Fibroblast of lung (primary cell): ENCODE results near the gene TM9SF1. TPM values are rescaled to one million over a fixed set of nuclear protein-coding genes. Genes with fewer than 3 reads are reported as not detected.

Experiments
- DNase-seq, 2 donors: peaks; one replicate each; pipeline versions ENCODE4 v3.0.0 to v3.0.0-alpha.2; 2010; ENCODE audit warnings: low read depth in 2 of 2
- H2AFZ ChIP-seq: 2 replicates; pipeline ENCODE4 v1.5.1; 2012; ENCODE audit warnings: low read length, control low read depth, inconsistent platforms
- H3K27ac ChIP-seq: 2 replicates; pipeline ENCODE4 v1.5.1; 2011; ENCODE audit warnings: low read length, control low read depth; ENCODE audit not compliant: insufficient read depth
- H3K27me3 ChIP-seq: 2 replicates; pipeline ENCODE4 v1.5.1; 2011; ENCODE audit warnings: mild to moderate bottlenecking, low read length; ENCODE audit not compliant: control insufficient read depth, insufficient read depth
- H3K36me3 ChIP-seq: 2 replicates; pipeline ENCODE4 v1.5.1; 2011; ENCODE audit warnings: low read length; ENCODE audit not compliant: control insufficient read depth, insufficient read depth
- H3K4me1 ChIP-seq: 2 replicates; pipeline ENCODE4 v1.5.1; 2011; ENCODE audit warnings: low read length; ENCODE audit not compliant: control insufficient read depth, insufficient read depth; ENCODE audit errors: extremely low read depth
- H3K4me2 ChIP-seq: 2 replicates; pipeline ENCODE4 v1.5.1; 2011; ENCODE audit warnings: low read length, control low read depth; ENCODE audit not compliant: insufficient read depth; ENCODE audit errors: extremely low read depth
- H3K4me3 ChIP-seq, 4 experiments: fragments of 200-600 bp in 1 of 4; sonication (generic) in 1 of 4; replicated peaks in 1 of 4; 2 replicates each; pipeline ENCODE4 v1.5.1; 2011 to 2016; ENCODE audit warnings: low read length in 4 of 4, low read depth in 3 of 4, mild to moderate bottlenecking in 3 of 4, control low read depth in 2 of 4, inconsistent platforms in 1 of 4, mixed read lengths in 1 of 4; ENCODE audit not compliant: insufficient read depth in 1 of 4; ENCODE audit errors: control extremely low read depth in 1 of 4
- H3K79me2 ChIP-seq: 2 replicates; pipeline ENCODE4 v1.5.1; 2012; ENCODE audit warnings: mild to moderate bottlenecking, low read length, inconsistent platforms; ENCODE audit not compliant: control insufficient read depth, insufficient read depth
- H3K9ac ChIP-seq: 2 replicates; pipeline ENCODE4 v1.5.1; 2011; ENCODE audit warnings: mild to moderate bottlenecking, low read length, control low read depth; ENCODE audit not compliant: insufficient read depth
- H3K9me3 ChIP-seq: 2 replicates; pipeline ENCODE4 v1.5.1; 2012; ENCODE audit warnings: low read depth, low read length; ENCODE audit not compliant: control insufficient read depth, insufficient read depth
- H4K20me1 ChIP-seq: 2 replicates; pipeline ENCODE4 v1.5.1; 2011; ENCODE audit warnings: low read length; ENCODE audit not compliant: control insufficient read depth, insufficient read depth; ENCODE audit errors: extremely low read depth
- EZH2 ChIP-seq: IDR thresholded peaks from 2 replicates; pipeline ENCODE4 v1.5.1; 2012; ENCODE audit warnings: low read length, control low read depth, mild to moderate bottlenecking; ENCODE audit errors: missing control alignments
- polyA plus RNA-seq, 2 donors: library from polyadenylated mRNA; depleted of rRNA in 1 of 2; stranded (reverse) in 1 of 2; unstranded in 1 of 2; fragments of >200 nt; gene quantifications; 2 replicates each; pipeline ENCODE4 v1.2.1, GENCODE V29; 2011 to 2012; ENCODE audit warnings: missing spikeins in 1 of 2
- total RNA-seq: library from RNA; depleted of rRNA; stranded (reverse); fragments of >200 nt; gene quantifications from 2 replicates; pipeline ENCODE4 v1.2.1, GENCODE V29; 2014
- TF ChIP-seq, protein P1 (sequence below), 2 donors: IDR thresholded peaks in 1 of 2; conservative IDR thresholded peaks in 1 of 2; 1 replicate in 1 of 2; 2 replicates in 1 of 2; pipeline ENCODE4 v1.5.1; 2011 to 2012; ENCODE audit warnings: low read length in 2 of 2, control low read depth in 1 of 2, inconsistent platforms in 1 of 2, low read depth in 1 of 2, mild to moderate bottlenecking in 1 of 2

Gene TM9SF1
- total and polyA plus RNA-seq, 2 donors (not counting 1 experiment from before 2014, with no cell fraction given), result 61.6 to 65.1 TPM

DNA sequence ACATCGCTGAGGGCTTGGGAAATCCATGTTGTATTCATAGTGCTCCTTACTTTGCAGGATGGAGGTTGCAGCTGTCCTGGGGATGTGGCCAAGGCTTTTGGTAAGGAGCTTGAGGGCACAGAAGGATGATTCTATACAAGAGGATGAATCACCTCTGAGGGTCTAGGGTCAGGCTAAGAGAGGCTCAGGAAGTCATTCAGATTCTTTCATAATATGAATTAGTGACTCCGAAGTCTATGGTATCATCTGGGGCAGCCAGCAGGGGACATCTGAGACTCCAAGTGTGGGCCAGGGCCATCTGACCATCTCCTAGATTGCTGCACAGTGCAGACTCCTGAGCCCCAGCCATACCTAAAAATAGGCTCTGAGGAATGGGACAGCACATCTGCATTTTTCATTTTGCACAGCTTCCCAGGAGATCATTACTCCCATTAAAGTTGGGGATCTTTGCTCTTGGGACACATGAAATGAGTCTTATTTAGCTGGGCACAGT, 42.3 kb upstream of the TM9SF1 start:
- no peak overlapping the region for H3K9ac ChIP-seq
- TF ChIP-seq, protein P1, sequence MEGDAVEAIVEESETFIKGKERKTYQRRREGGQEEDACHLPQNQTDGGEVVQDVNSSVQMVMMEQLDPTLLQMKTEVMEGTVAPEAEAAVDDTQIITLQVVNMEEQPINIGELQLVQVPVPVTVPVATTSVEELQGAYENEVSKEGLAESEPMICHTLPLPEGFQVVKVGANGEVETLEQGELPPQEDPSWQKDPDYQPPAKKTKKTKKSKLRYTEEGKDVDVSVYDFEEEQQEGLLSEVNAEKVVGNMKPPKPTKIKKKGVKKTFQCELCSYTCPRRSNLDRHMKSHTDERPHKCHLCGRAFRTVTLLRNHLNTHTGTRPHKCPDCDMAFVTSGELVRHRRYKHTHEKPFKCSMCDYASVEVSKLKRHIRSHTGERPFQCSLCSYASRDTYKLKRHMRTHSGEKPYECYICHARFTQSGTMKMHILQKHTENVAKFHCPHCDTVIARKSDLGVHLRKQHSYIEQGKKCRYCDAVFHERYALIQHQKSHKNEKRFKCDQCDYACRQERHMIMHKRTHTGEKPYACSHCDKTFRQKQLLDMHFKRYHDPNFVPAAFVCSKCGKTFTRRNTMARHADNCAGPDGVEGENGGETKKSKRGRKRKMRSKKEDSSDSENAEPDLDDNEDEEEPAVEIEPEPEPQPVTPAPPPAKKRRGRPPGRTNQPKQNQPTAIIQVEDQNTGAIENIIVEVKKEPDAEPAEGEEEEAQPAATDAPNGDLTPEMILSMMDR (conservative IDR thresholded peaks at IDR 0.05 in 1 of 2, IDR thresholded peaks at IDR 0.05 in 1 of 2; ENCODE audit: low read depth in 1 of 2, low read length in 2 of 2), result no peak
- no peak for TF ChIP-seq EZH2
- no peak overlapping the region for H2AFZ ChIP-seq
- no peaks in the 10 kb centered on the region for H3K27me3 ChIP-seq
- H4K20me1 ChIP-seq, result no peaks in the 10 kb centered on the region
- H3K4me3 ChIP-seq, result no peak overlapping the region
- DNase-seq, result no peak
- peaks cover 18% of the 10 kb centered on the region for H3K4me1 ChIP-seq
- H3K27ac ChIP-seq, result no peak overlapping the region
- peaks cover 31% of the 10 kb centered on the region for H3K36me3 ChIP-seq
- no peak overlapping the region for H3K4me2 ChIP-seq
- peaks cover 43% of the 10 kb centered on the region for H3K79me2 ChIP-seq
- H3K9me3 ChIP-seq, result no peaks in the 10 kb centered on the region

- H3K4me1 ChIP-seq, result peaks cover 18% of the 10 kb centered on the region
- no peak overlapping the region for H3K4me3 ChIP-seq
- H3K27me3 ChIP-seq, result no peaks in the 10 kb centered on the region
- H3K9ac ChIP-seq, result no peak overlapping the region
- H3K4me2 ChIP-seq, result no peak overlapping the region
- TF ChIP-seq, protein P1 (conservative IDR thresholded peaks at IDR 0.05 in 1 of 2, IDR thresholded peaks at IDR 0.05 in 1 of 2; ENCODE audit: low read depth in 1 of 2, low read length in 2 of 2), result no peak
- no peak for TF ChIP-seq EZH2
- H4K20me1 ChIP-seq, result no peaks in the 10 kb centered on the region
- H3K79me2 ChIP-seq, result peaks cover 46% of the 10 kb centered on the region
- H3K9me3 ChIP-seq, result no peaks in the 10 kb centered on the region
- DNase-seq, result no peak
- H2AFZ ChIP-seq, result no peak overlapping the region
- peaks cover 31% of the 10 kb centered on the region for H3K36me3 ChIP-seq
- H3K27ac ChIP-seq, result no peak overlapping the region
These were observed 41.6 kb upstream of the TM9SF1 start for GRCh38 chr14:24236689-24237462.

DNA sequence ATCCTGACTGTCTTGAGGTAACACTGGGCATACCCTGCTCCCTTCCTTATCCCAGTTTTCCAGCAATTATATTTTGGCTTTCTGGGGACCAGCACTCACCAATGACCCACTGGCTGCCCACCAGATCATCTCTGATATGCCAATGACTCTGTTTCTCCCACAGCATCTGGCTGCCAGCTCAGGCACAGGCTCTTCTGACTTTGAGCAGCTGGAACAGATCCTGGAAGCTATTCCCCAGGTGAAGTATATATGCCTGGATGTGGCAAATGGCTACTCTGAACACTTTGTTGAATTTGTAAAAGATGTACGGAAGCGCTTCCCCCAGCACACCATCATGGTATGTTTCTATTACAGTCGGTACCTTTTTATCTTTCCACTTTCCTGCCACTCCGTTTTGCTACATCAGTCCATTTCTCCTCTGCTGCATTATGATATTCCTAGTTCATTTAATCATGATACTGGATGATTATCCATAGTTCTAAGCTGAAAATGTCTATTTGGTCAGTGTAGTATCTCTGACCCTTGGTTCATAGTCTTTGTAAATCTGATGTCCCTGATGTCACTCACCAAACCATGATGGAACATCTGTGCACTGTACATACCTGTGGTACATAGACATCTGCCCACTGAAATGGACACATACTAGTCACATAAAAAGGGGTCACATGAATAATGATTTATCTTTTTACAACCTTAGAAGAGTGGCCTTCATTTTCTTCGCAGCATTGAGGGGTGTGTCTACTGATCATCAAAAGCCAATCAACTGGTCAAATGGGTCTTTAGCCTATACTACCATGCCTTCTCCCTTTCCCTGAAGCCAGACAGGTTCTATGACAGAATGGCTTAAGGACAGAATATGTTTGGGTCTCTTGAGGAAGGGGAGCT, 40.8 kb upstream of the TM9SF1 start:
- H3K9ac ChIP-seq, result no peak overlapping the region

More for the DNA sequence above, 40.8 kb upstream of the TM9SF1 start:
- TF ChIP-seq, protein P1 (conservative IDR thresholded peaks at IDR 0.05 in 1 of 2, IDR thresholded peaks at IDR 0.05 in 1 of 2; ENCODE audit: low read depth in 1 of 2, low read length in 2 of 2), result no peak
- TF ChIP-seq EZH2, result no peak
- H2AFZ ChIP-seq, result no peak overlapping the region
- no peak overlapping the region for H3K4me2 ChIP-seq
- H3K9me3 ChIP-seq, result no peaks in the 10 kb centered on the region
- no peak overlapping the region for H3K4me3 ChIP-seq
- peaks cover 20% of the 10 kb centered on the region for H3K4me1 ChIP-seq
- no peaks in the 10 kb centered on the region for H3K27me3 ChIP-seq
- H3K79me2 ChIP-seq, result peaks cover 48% of the 10 kb centered on the region
- no peak for DNase-seq
- no peaks in the 10 kb centered on the region for H4K20me1 ChIP-seq
- no peak overlapping the region for H3K27ac ChIP-seq
- H3K36me3 ChIP-seq, result peaks cover 31% of the 10 kb centered on the region
